ENCODE measurements around the gene OPRD1.

OPRD1 gene

GRCh38 chr1:28885977-28886730 lies 74.2 kb downstream of the OPRD1 start:
- DNase-seq (ENCODE audit: low read depth): no peak

- DNase-seq (ENCODE audit: low read depth): peak; percentile 87
Observed at GRCh38 chr1:28886731-28887418, 74.9 kb downstream of the OPRD1 start.

GRCh38 chr1:28887419-28887834 lies 75.5 kb downstream of the OPRD1 start:
- peak; percentile 11 for DNase-seq (ENCODE audit: low read depth)

- DNase-seq (ENCODE audit: low read depth): no peak
Observed at GRCh38 chr1:28887835-28888682, 76.1 kb downstream of the OPRD1 start.

- no peak for DNase-seq (ENCODE audit: low read depth)
Observed at GRCh38 chr1:28888915-28889314, 76.9 kb downstream of the OPRD1 start.

GRCh38 chr1:28889357-28889756 lies 77.4 kb downstream of the OPRD1 start:
- DNase-seq (ENCODE audit: low read depth): no peak

GRCh38 chr1:28890435-28890834 lies 78.5 kb downstream of the OPRD1 start:
- no peak for DNase-seq (ENCODE audit: low read depth)

- DNase-seq (ENCODE audit: low read depth): no peak
Observed at GRCh38 chr1:28890836-28891235, 78.9 kb downstream of the OPRD1 start.

GRCh38 chr1:28891256-28891655 lies 79.3 kb downstream of the OPRD1 start:
- DNase-seq (ENCODE audit: low read depth): no peak

- no peak for DNase-seq (ENCODE audit: low read depth)
Observed at GRCh38 chr1:28893403-28894102, 81.6 kb downstream of the OPRD1 start.

GRCh38 chr1:28894785-28895184 lies 82.8 kb downstream of the OPRD1 start:
- no peak for DNase-seq (ENCODE audit: low read depth)

- DNase-seq (ENCODE audit: low read depth): no peak
Observed at GRCh38 chr1:28895896-28896608, 84.1 kb downstream of the OPRD1 start.

- DNase-seq (ENCODE audit: low read depth): no peak
Observed at GRCh38 chr1:28896609-28896986, 84.6 kb downstream of the OPRD1 start.

GRCh38 chr1:28897789-28898188 lies 85.8 kb downstream of the OPRD1 start:
- DNase-seq (ENCODE audit: low read depth): no peak

- DNase-seq (ENCODE audit: low read depth): no peak
Observed at GRCh38 chr1:28898405-28898881, 86.5 kb downstream of the OPRD1 start.

GRCh38 chr1:28899267-28899666 lies 87.3 kb downstream of the OPRD1 start:
- DNase-seq (ENCODE audit: low read depth): no peak

- no peak for DNase-seq (ENCODE audit: low read depth)
Observed at GRCh38 chr1:28900562-28900961, 88.6 kb downstream of the OPRD1 start.

GRCh38 chr1:28902738-28903137 lies 90.8 kb downstream of the OPRD1 start:
- no peak for DNase-seq (ENCODE audit: low read depth)

- DNase-seq (ENCODE audit: low read depth): no peak
Observed at GRCh38 chr1:28905921-28906666, 94.1 kb downstream of the OPRD1 start.

GRCh38 chr1:28909198-28909597 lies 97.2 kb downstream of the OPRD1 start:
- no peak for DNase-seq (ENCODE audit: low read depth)

Measured in stimulated activated CD4-positive, alpha-beta T cell treated with anti-CD3 and anti-CD28 coated beads, Interleukin-2, amount 100 ng/mL, for 4 hours (primary cell).